Measurements from ENCODE around the gene LRFN4. TPM values are rescaled to one million over a fixed set of nuclear protein-coding genes. Genes with fewer than 3 reads are reported as not detected.

The LRFN4 gene
- total RNA-seq, 1 experiment from 2014 or later: 66.7 TPM

- Histone ChIP-seq H4K8ac (replicated peaks; ENCODE audit: insufficient read length, low read depth, low read length) (no peak overlapping the region), H4K5ac (ENCODE audit: insufficient read length, low read depth, low read length) (no peak overlapping the region), H3K4me1 (ENCODE audit: insufficient read depth, low read length) (peaks cover 8% of the 10 kb centered on the region; the same call in 1 of the 2 replicates), H3K56ac (ENCODE audit: insufficient read length, low read depth, low read length) (no peak overlapping the region), H2BK15ac (ENCODE audit: low read depth, low read length) (no peak overlapping the region), H3K27ac (ENCODE audit: insufficient read length, low read depth, low read length) (no peak overlapping the region), H2AK5ac (ENCODE audit: insufficient read length, low read length) (no peak overlapping the region), H3K79me1 (ENCODE audit: insufficient read depth, low read depth, low read length, poor library complexity, severe bottlenecking) (no peaks in the 10 kb centered on the region), H2BK12ac (ENCODE audit: insufficient read length, low read depth, low read length) (no peak overlapping the region), H3K27me3 (ENCODE audit: insufficient read depth, low read length) (no peaks in the 10 kb centered on the region), H2AFZ (ENCODE audit: low read length) (no peak overlapping the region), H3K18ac (ENCODE audit: insufficient read length, low read depth, low read length) (no peak overlapping the region), H3K23ac (ENCODE audit: insufficient read length, low read depth, low read length) (no peak overlapping the region), H2BK5ac (ENCODE audit: insufficient read length, low read length) (no peak overlapping the region), H2BK120ac (ENCODE audit: low read depth, low read length, poor library complexity, severe bottlenecking) (no peak overlapping the region), H3K9me3 (ENCODE audit: control insufficient read depth, low read depth, low read length) (no peaks in the 10 kb centered on the region), H3K9ac (ENCODE audit: extremely low read depth, insufficient read length, low read length) (no peak overlapping the region), H3K23me2 (ENCODE audit: insufficient read length, low read depth, low read length, poor library complexity, severe bottlenecking) (no peaks in the 10 kb centered on the region), H3K4ac (ENCODE audit: low read depth, low read length) (no peak overlapping the region), H4K20me1 (ENCODE audit: control insufficient read depth, insufficient read depth, insufficient read length) (no peaks in the 10 kb centered on the region), H3K4me2 (ENCODE audit: insufficient read depth, insufficient read length, low read length) (no peak overlapping the region), H2BK20ac (ENCODE audit: low read depth, low read length, poor library complexity, severe bottlenecking) (no peak overlapping the region), H4K91ac (ENCODE audit: insufficient read length, low read depth, low read length) (no peak overlapping the region), H3T11ph (ENCODE audit: low read length) (no peak overlapping the region), H3K79me2 (ENCODE audit: insufficient read depth, low read length) (no peaks in the 10 kb centered on the region), H3K14ac (ENCODE audit: insufficient read depth, low read length) (no peak overlapping the region)
- Mint-ChIP-seq H3K27me3 (ENCODE audit: low read depth) (no peaks in the 10 kb centered on the region), H3K4me3 (no peak overlapping the region), H3K4me1 (peaks cover 41 to 43% of the 10 kb centered on the region in 2 experiments), H3K27ac (peak overlapping the region in 1 of 3 experiments; percentile 31; a peak in 1 of 7 replicates), H3K9me3 (no peaks in the 10 kb centered on the region; a peak in 1 of 5 replicates), H3K36me3 (ENCODE audit: insufficient read depth in 1 of 3, low read depth in 3 of 3) (no peaks in the 10 kb centered on the region)
- no CpG with 5 or more reads among the region's 7 CpGs for WGBS (ENCODE audit: extremely low coverage, insufficient read length, low lambda C conversion rate)
- TF ChIP-seq CTCF (conservative IDR thresholded peaks at IDR 0.05): no peak
- DNase-seq: no peak
These were observed 45.1 kb downstream of the LRFN4 start for GRCh38 chr11:66901964-66902390.

Measured in H9 (cell line).